Neuron (in vitro differentiated cells): ENCODE data around the gene ANK3.

Experiments used
- H2AFZ ChIP-seq: one replicate; pipeline ENCODE4 v1.6.1; 2013; ENCODE audit warnings: low read depth, mild to moderate bottlenecking, inconsistent platforms, low read length, moderate library complexity
- H3K27me3 ChIP-seq: one replicate; pipeline ENCODE4 v1.6.1; 2013; ENCODE audit warnings: low read length; ENCODE audit not compliant: insufficient read depth
- H3K36me3 ChIP-seq: one replicate; pipeline ENCODE4 v1.6.1; 2013; ENCODE audit warnings: low read length; ENCODE audit not compliant: insufficient read depth
- H3K4me1 ChIP-seq: one replicate; pipeline ENCODE4 v1.6.1; 2013; ENCODE audit warnings: low read length; ENCODE audit not compliant: insufficient read depth
- H3K4me3 ChIP-seq: 2 replicates; pipeline ENCODE4 v1.5.1; 2013; ENCODE audit warnings: mild to moderate bottlenecking, low read length, moderate library complexity
- H3K9me3 ChIP-seq: one replicate; pipeline ENCODE4 v1.6.1; 2013; ENCODE audit warnings: low read length

The ANK3 gene

GRCh38 chr10:60082744-60083344 is 306.8 kb downstream of the ANK3 start:
- H2AFZ ChIP-seq, result no peak overlapping the region
- H3K4me1 ChIP-seq, result no peaks in the 10 kb centered on the region
- H3K4me3 ChIP-seq, result no peak overlapping the region
- H3K27me3 ChIP-seq, result no peaks in the 10 kb centered on the region
- H3K9me3 ChIP-seq, result no peaks in the 10 kb centered on the region
- peaks cover 62% of the 10 kb centered on the region for H3K36me3 ChIP-seq

GRCh38 chr10:60082341-60082740 is 307.3 kb downstream of the ANK3 start:
- peaks cover 61% of the 10 kb centered on the region for H3K36me3 ChIP-seq
- H3K9me3 ChIP-seq, result no peaks in the 10 kb centered on the region
- H3K27me3 ChIP-seq, result no peaks in the 10 kb centered on the region
- H3K4me3 ChIP-seq, result no peak overlapping the region
- no peaks in the 10 kb centered on the region for H3K4me1 ChIP-seq
- H2AFZ ChIP-seq, result no peak overlapping the region

GRCh38 chr10:60073781-60074656 is 315.7 kb downstream of the ANK3 start:
- H3K36me3 ChIP-seq, result peaks cover 74% of the 10 kb centered on the region
- peaks cover 3% of the 10 kb centered on the region for H3K9me3 ChIP-seq
- H3K4me1 ChIP-seq, result no peaks in the 10 kb centered on the region
- H3K4me3 ChIP-seq, result no peak overlapping the region
- no peaks in the 10 kb centered on the region for H3K27me3 ChIP-seq
- H2AFZ ChIP-seq, result no peak overlapping the region

- no peaks in the 10 kb centered on the region for H3K4me1 ChIP-seq
- H3K36me3 ChIP-seq, result peaks cover 72% of the 10 kb centered on the region
- H2AFZ ChIP-seq, result no peak overlapping the region
- H3K27me3 ChIP-seq, result no peaks in the 10 kb centered on the region
- H3K9me3 ChIP-seq, result peaks cover 3% of the 10 kb centered on the region
- H3K4me3 ChIP-seq, result no peak overlapping the region
Observed at GRCh38 chr10:60073397-60073780, 316.3 kb downstream of the ANK3 start.

GRCh38 chr10:60069311-60069710 is 320.4 kb downstream of the ANK3 start:
- Histone ChIP-seq H2AFZ (no peak overlapping the region), H3K4me1 (no peaks in the 10 kb centered on the region), H3K36me3 (peaks cover 52% of the 10 kb centered on the region), H3K4me3 (no peak overlapping the region), H3K9me3 (peaks cover 3% of the 10 kb centered on the region), H3K27me3 (no peaks in the 10 kb centered on the region)

GRCh38 chr10:60050366-60050765 is 339.3 kb downstream of the ANK3 start:
- Histone ChIP-seq H2AFZ (no peak overlapping the region), H3K4me3 (no peak overlapping the region), H3K27me3 (no peaks in the 10 kb centered on the region), H3K9me3 (no peaks in the 10 kb centered on the region), H3K4me1 (no peaks in the 10 kb centered on the region), H3K36me3 (peaks cover 5% of the 10 kb centered on the region)

GRCh38 chr10:60048091-60048501 is 341.6 kb downstream of the ANK3 start:
- Histone ChIP-seq H3K9me3 (no peaks in the 10 kb centered on the region), H2AFZ (no peak overlapping the region), H3K27me3 (no peaks in the 10 kb centered on the region), H3K4me1 (no peaks in the 10 kb centered on the region), H3K36me3 (peaks cover 2% of the 10 kb centered on the region), H3K4me3 (no peak overlapping the region)

GRCh38 chr10:60045571-60045970 is 344.1 kb downstream of the ANK3 start:
- H3K4me1 ChIP-seq, result no peaks in the 10 kb centered on the region
- no peaks in the 10 kb centered on the region for H3K9me3 ChIP-seq
- H3K4me3 ChIP-seq, result no peak overlapping the region
- peaks cover 11% of the 10 kb centered on the region for H3K36me3 ChIP-seq
- no peaks in the 10 kb centered on the region for H3K27me3 ChIP-seq
- no peak overlapping the region for H2AFZ ChIP-seq

GRCh38 chr10:60044971-60045370 is 344.7 kb downstream of the ANK3 start:
- Histone ChIP-seq H3K9me3 (no peaks in the 10 kb centered on the region), H3K4me1 (no peaks in the 10 kb centered on the region), H3K27me3 (no peaks in the 10 kb centered on the region), H3K36me3 (peaks cover 12% of the 10 kb centered on the region), H2AFZ (no peak overlapping the region), H3K4me3 (no peak overlapping the region)

- H3K4me1 ChIP-seq, result no peaks in the 10 kb centered on the region
- H3K36me3 ChIP-seq, result peaks cover 12% of the 10 kb centered on the region
- H3K4me3 ChIP-seq, result no peak overlapping the region
- no peak overlapping the region for H2AFZ ChIP-seq
- H3K9me3 ChIP-seq, result no peaks in the 10 kb centered on the region
- H3K27me3 ChIP-seq, result no peaks in the 10 kb centered on the region
Observed at GRCh38 chr10:60044242-60044641, 345.4 kb downstream of the ANK3 start.

- peaks cover 12% of the 10 kb centered on the region for H3K36me3 ChIP-seq
- no peaks in the 10 kb centered on the region for H3K4me1 ChIP-seq
- H3K9me3 ChIP-seq, result no peaks in the 10 kb centered on the region
- no peaks in the 10 kb centered on the region for H3K27me3 ChIP-seq
- no peak overlapping the region for H2AFZ ChIP-seq
- H3K4me3 ChIP-seq, result no peak overlapping the region
Observed at GRCh38 chr10:60043561-60044241, 346.0 kb downstream of the ANK3 start.

GRCh38 chr10:60042914-60043313 is 346.8 kb downstream of the ANK3 start:
- H3K36me3 ChIP-seq, result peaks cover 18% of the 10 kb centered on the region
- no peaks in the 10 kb centered on the region for H3K9me3 ChIP-seq
- H2AFZ ChIP-seq, result no peak overlapping the region
- H3K4me1 ChIP-seq, result no peaks in the 10 kb centered on the region
- no peak overlapping the region for H3K4me3 ChIP-seq
- no peaks in the 10 kb centered on the region for H3K27me3 ChIP-seq

GRCh38 chr10:60042262-60042661 is 347.4 kb downstream of the ANK3 start:
- Histone ChIP-seq H3K9me3 (no peaks in the 10 kb centered on the region), H2AFZ (no peak overlapping the region), H3K4me3 (no peak overlapping the region), H3K4me1 (no peaks in the 10 kb centered on the region), H3K36me3 (peaks cover 17% of the 10 kb centered on the region), H3K27me3 (no peaks in the 10 kb centered on the region)
